ENCODE measurements around the gene EFTUD2. TPM values are rescaled to one million over a fixed set of nuclear protein-coding genes. Genes with fewer than 3 reads are reported as not detected.
"Not testable (repeated sequence)": the region's sequence is repeated elsewhere in the genome, so short reads cannot be mapped to it uniquely, and the experiment has no call there.

EFTUD2 gene
- total and polyA plus RNA-seq, 2 donors from 2014 or later = 37.9 to 98.4 TPM

- intact Hi-C loops (cut with DNase I) = no loop called here
- no peak for FAIRE-seq
Observed at GRCh38 chr17:44820631-44821212, 78.5 kb downstream of the EFTUD2 start.

GRCh38 chr17:44818508-44818907, 80.7 kb downstream of the EFTUD2 start:
- intact Hi-C loops (cut with DNase I); H3K27ac ChIP-seq (ENCODE audit: low read depth in 2 of 2, low read length in 2 of 2); FAIRE-seq; H3K4me1 ChIP-seq (ENCODE audit: control insufficient read depth in 2 of 3, insufficient read depth in 2 of 3, low read depth in 1 of 3, low read length in 3 of 3); H3K4me3 ChIP-seq (ENCODE audit: low read length in 3 of 3); H3K36me3 ChIP-seq (ENCODE audit: control insufficient read depth in 2 of 3, insufficient read depth in 3 of 3, low read length in 3 of 3); H3K27me3 ChIP-seq (ENCODE audit: control insufficient read depth, insufficient read depth, low read length); H3K9ac ChIP-seq (ENCODE audit: low read length in 3 of 3); H3K9me3 ChIP-seq (ENCODE audit: control insufficient read depth in 2 of 3, insufficient read depth in 1 of 3, low read length in 3 of 3); DNase-seq: not testable (repeated sequence)

More at GRCh38 chr17:44820631-44821212, 78.5 kb downstream of the EFTUD2 start:
- no peak overlapping the region for H3K27ac ChIP-seq (ENCODE audit: low read depth in 2 of 2, low read length in 2 of 2)
- no peak overlapping the region for H3K9ac ChIP-seq (ENCODE audit: low read length in 3 of 3)
- H3K27me3 ChIP-seq (ENCODE audit: control insufficient read depth, insufficient read depth, low read length) = no peaks in the 10 kb centered on the region
- no peak overlapping the region for H3K4me3 ChIP-seq (ENCODE audit: low read length in 3 of 3)
- no peaks in the 10 kb centered on the region for H3K9me3 ChIP-seq (ENCODE audit: control insufficient read depth in 2 of 3, insufficient read depth in 1 of 3, low read length in 3 of 3)
- no peaks in the 10 kb centered on the region for H3K4me1 ChIP-seq (ENCODE audit: control insufficient read depth in 2 of 3, insufficient read depth in 2 of 3, low read depth in 1 of 3, low read length in 3 of 3)
- H3K36me3 ChIP-seq (ENCODE audit: control insufficient read depth in 2 of 3, insufficient read depth in 3 of 3, low read length in 3 of 3) = no peaks in the 10 kb centered on the region
- peak in 2 of 5 donors; percentile 15 to 25 for DNase-seq
- TF ChIP-seq, protein P1, sequence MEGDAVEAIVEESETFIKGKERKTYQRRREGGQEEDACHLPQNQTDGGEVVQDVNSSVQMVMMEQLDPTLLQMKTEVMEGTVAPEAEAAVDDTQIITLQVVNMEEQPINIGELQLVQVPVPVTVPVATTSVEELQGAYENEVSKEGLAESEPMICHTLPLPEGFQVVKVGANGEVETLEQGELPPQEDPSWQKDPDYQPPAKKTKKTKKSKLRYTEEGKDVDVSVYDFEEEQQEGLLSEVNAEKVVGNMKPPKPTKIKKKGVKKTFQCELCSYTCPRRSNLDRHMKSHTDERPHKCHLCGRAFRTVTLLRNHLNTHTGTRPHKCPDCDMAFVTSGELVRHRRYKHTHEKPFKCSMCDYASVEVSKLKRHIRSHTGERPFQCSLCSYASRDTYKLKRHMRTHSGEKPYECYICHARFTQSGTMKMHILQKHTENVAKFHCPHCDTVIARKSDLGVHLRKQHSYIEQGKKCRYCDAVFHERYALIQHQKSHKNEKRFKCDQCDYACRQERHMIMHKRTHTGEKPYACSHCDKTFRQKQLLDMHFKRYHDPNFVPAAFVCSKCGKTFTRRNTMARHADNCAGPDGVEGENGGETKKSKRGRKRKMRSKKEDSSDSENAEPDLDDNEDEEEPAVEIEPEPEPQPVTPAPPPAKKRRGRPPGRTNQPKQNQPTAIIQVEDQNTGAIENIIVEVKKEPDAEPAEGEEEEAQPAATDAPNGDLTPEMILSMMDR (IDR thresholded peaks at IDR 0.05; ENCODE audit: borderline replicate concordance, extremely low read depth, insufficient read depth) = no peak

DNA sequence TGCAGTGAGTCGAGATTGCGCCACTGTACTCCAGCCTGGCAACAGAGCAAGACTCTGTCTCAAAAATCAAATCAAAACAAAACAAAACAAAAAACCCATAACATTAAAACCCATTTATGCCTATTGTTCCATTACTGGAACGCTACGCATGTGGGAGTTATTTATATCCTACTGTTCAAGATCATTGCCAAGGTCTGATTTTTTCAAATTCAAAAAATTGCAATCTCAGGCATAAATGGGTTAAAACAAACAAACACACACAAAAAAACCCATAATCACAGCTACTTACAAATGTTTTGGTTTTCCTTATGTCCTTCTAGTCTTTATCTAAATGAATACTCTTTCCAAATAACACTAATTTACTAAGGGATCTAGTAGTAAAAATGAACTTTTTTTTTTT, 87.0 kb downstream of the EFTUD2 start:
- no peak overlapping the region for H3K27ac ChIP-seq (ENCODE audit: low read depth in 2 of 2, low read length in 2 of 2)
- H3K4me1 ChIP-seq (ENCODE audit: control insufficient read depth in 2 of 3, insufficient read depth in 2 of 3, low read depth in 1 of 3, low read length in 3 of 3) = no peaks in the 10 kb centered on the region
- TF ChIP-seq, protein P1 (IDR thresholded peaks at IDR 0.05; ENCODE audit: borderline replicate concordance, extremely low read depth, insufficient read depth) = no peak
- H3K9me3 ChIP-seq (ENCODE audit: control insufficient read depth in 2 of 3, insufficient read depth in 1 of 3, low read length in 3 of 3) = no peaks in the 10 kb centered on the region
- intact Hi-C loops (cut with DNase I) = no loop called here
- no peaks in the 10 kb centered on the region for H3K27me3 ChIP-seq (ENCODE audit: control insufficient read depth, insufficient read depth, low read length)
- H3K9ac ChIP-seq (ENCODE audit: low read length in 3 of 3) = no peak overlapping the region
- DNase-seq = no peak
- no peak overlapping the region for H3K4me3 ChIP-seq (ENCODE audit: low read length in 3 of 3)
- no peaks in the 10 kb centered on the region for H3K36me3 ChIP-seq (ENCODE audit: control insufficient read depth in 2 of 3, insufficient read depth in 3 of 3, low read length in 3 of 3)
- no peak for FAIRE-seq

DNA sequence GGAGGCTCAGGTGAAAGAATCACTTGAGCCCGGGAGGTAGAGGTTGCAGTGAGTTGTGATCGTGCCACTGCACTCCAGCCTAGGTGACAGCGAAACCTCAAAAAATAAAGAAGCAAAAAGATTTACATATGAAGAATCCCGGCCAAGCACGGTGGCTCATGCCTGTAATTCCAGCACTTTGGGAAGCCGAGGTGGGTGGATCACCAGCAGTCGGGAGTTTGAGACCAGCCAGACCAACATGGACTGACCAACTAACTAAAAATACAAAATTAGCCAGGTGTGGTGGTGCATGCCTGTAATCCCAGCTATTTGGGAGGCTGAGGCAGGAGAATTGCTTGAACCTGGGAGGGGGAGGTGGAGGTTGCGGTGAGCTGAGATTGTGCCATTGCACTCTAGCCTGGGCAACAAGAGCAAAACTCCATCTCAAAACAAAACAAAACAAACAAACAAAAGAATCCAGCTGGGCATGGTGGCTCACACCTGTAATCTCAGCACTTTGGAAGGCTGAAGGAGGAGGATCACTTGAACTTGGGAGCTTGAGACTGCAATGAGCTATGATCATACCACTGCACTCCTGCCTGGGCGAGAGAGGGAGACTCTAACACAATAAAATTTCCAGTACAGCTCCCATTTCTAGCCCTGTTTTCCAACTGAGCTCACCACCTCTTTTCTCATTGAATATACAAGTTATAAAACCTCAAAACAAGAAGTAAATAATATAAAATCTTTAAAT, 90.4 kb downstream of the EFTUD2 start:
- H3K4me3 ChIP-seq (ENCODE audit: low read length in 3 of 3); H3K4me1 ChIP-seq (ENCODE audit: control insufficient read depth in 2 of 3, insufficient read depth in 2 of 3, low read depth in 1 of 3, low read length in 3 of 3); intact Hi-C loops (cut with DNase I); H3K9ac ChIP-seq (ENCODE audit: low read length in 3 of 3); H3K36me3 ChIP-seq (ENCODE audit: control insufficient read depth in 2 of 3, insufficient read depth in 3 of 3, low read length in 3 of 3); H3K9me3 ChIP-seq (ENCODE audit: control insufficient read depth in 2 of 3, insufficient read depth in 1 of 3, low read length in 3 of 3); H3K27me3 ChIP-seq (ENCODE audit: control insufficient read depth, insufficient read depth, low read length); H3K27ac ChIP-seq (ENCODE audit: low read depth in 2 of 2, low read length in 2 of 2); FAIRE-seq; DNase-seq: not testable (repeated sequence)

All from kidney (tissue), 14 donors.